GM08714 (cell line): ENCODE data around the gene PDCD1.

Experiments
- H3K4me3 ChIP-seq: fragments of 200-500 bp; sonication (Bioruptor generic); 2 replicates; pipeline ENCODE4 v1.5.1; 2014; ENCODE audit warnings: mild to moderate bottlenecking, low read length, inconsistent platforms
- ZNF274 ChIP-seq: IDR thresholded peaks from 2 replicates; pipeline ENCODE4 v1.6.1; 2012; ENCODE audit warnings: mild to moderate bottlenecking, low read depth, low read length

Gene PDCD1

DNA sequence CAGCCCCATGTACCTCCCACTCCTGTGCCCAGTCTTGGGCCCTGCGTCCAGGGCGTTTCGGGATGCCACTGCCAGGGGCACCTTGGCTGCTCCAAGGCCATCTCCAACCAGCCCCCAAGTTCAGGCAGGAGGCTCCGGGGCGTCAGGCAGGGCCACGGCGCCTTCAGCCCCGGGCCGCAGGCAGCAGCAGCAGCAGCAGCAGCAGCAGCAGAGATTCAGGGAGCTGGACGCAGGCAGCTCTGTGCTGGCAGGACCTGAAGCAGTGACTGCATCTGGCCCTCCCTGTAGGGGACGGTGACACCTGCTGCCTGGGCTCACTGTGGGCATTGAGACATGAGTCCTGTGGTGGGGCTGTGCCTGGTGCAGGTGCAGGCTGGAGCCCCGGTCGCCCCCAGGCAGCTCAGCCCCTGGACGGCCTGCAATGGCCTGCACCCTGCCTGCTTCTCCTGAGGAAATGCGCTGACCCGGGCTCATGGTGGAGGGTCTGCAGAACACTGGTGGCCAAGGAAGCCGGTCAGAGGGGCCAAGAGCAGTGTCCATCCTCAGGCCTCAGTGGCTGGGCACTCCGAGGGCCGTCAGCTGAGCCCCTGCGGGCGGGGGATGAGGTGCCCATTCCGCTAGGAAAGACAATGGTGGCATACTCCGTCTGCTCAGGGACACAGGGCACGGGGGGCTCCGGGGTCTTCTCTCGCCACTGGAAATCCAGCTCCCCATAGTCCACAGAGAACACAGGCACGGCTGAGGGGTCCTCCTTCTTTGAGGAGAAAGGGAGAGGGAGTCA, 8.0 kb downstream of the PDCD1 start:
- TF ChIP-seq ZNF274, result no peak
- H3K4me3 ChIP-seq, result no peak overlapping the region

- no peak overlapping the region for H3K4me3 ChIP-seq
- TF ChIP-seq ZNF274, result no peak
These were observed 8.8 kb downstream of the PDCD1 start for GRCh38 chr2:241849616-241850543.

DNA sequence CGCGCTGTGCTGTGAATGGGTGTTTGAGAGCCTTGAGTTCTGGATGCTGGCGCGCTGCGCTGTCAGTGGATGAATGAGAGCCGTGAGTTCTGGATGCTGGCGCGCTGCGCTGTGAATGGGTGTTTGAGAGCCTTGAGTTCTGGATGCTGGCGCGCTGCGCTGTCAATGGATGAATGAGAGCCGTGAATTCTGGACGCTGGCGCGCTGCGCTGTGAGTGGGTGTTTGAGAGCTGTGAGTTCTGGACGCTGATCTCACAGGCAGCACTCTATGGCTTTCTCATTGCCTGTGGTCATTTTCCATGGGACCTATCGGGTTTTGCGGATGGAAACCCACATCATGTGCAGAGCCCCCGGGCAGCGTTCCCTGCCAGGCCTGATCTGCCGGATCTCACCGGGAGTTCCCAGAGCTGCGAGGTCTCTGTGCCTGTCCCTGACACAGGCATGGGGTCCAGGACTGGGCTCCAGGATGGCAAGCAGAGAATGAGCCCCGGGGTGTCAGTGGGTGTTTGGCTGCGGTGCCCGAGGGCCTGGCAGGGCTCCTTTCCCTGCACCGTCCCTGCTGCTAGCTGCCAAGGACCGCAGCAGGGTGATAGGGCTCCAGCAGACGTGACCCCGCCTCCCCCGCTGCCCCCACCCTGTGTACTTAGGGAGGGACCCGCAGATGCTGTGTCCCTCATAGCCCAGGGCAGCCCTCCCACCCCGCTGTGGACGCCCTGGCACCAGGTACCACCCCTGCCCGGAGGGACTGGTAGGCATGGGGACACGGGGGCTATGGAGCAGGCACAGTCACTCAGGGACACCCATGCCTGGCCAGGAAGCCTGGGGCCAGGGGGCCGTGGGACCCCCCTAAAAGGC, 9.7 kb downstream of the PDCD1 start:
- TF ChIP-seq ZNF274, result no peak
- H3K4me3 ChIP-seq, result no peak overlapping the region

- no peak for TF ChIP-seq ZNF274
- H3K4me3 ChIP-seq, result no peak overlapping the region
These were observed 12.3 kb downstream of the PDCD1 start for GRCh38 chr2:241846406-241846805.

DNA sequence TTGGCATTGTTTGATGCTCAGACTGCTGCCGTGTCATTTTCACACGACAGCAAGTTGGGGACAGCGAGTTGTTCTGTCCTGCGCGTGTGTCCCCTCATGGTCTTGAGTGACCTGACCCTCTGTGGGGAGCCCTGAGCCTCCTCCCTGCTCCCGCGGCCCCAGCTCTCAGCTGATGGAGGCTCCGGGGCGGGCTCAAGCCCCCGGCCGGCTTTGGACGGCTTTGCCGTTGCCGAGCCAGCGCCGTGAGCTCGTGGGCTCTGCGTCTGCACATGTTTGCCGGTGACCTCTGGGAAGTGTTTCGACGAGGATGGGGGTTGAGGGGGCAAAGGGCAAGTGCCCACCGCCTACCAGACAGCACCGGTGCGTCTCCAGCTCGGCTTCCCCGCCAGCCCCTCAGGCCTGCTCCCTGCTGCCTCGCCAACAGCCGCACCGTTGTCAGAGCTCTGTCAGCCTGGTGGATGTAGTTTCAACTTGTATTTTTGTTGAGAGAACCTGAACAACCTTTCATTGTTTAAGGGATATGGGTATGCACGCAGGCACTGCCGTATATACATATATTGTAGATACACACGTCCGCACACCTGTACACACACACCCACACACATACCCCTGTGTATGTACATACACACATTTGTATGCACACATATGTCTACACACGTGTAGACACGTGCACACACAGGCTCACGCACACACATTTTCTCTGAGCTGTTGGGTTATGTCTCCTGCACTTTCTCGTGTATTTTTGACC, 13.7 kb downstream of the PDCD1 start:
- no peak for TF ChIP-seq ZNF274
- H3K4me3 ChIP-seq, result no peak overlapping the region

DNA sequence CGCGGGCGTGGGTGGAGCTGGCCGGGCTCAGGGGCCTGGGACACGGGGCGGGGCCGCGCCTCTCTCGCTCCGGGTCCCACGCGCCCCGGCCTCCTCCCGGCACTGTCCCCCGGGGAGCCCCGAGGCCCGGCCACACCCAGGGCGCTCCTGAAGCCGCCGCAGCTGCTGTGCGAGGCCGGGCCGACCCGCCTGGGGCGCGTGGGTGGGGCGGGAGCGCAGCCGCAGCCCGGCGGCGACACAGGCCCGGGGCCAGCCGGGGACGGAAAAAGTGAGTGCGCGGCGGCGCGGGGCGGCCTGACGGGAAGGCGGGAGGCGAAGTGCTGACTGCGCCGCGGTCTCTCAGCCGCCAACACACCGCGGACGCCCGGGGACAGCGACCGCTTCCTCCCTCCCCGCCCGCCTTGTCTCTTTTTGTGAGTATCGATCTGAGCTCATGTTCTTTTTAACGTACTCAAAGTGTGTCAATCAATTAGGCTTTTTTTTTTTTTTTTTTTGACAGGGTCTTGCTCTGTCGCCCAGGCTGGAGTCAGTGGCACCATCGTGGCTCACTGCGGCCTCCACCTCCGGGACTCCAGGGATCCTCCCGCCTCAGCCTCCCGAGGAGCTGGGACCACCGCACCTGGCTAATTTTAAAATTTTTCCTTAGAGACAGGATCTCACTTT, 14.5 kb downstream of the PDCD1 start:
- TF ChIP-seq ZNF274, result no peak
- H3K4me3 ChIP-seq, result peak overlapping the region; percentile 33; the same call in 1 of the 2 replicates

- H3K4me3 ChIP-seq, result no peak overlapping the region; the same call in 1 of the 2 replicates
- TF ChIP-seq ZNF274, result no peak
These were observed 15.2 kb downstream of the PDCD1 start for GRCh38 chr2:241843321-241844065.

DNA sequence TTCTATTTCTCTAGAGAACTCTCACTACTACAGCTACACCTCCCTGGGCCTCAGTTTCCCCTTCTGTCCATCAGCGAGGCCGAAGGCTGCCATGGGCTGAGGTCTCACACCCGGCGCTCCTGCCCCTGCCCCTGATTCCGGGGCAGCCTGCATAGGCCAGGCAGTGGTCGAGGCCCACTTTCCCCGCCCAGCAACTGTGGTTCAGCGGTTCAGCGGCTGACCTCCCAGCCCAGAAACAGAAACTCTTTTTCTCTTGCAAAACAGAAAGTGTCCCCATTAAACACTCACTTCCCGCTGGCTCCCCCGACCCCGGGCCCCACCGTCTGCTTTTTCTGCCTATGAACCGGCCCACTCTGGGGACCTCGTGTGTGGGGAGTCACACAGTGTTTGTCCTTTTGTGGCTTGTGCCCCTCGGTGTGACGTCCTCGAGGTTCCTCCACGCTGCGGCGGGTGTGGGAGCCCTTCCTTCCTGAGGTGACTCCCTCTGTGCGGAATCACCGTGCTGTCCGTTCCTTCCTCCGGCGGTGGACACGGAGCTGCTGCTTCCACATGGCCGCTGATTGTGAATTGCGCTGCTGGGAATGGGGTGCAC, 16.0 kb downstream of the PDCD1 start:
- H3K4me3 ChIP-seq, result peak overlapping the region; percentile 26; the same call in 1 of the 2 replicates
- TF ChIP-seq ZNF274, result no peak

DNA sequence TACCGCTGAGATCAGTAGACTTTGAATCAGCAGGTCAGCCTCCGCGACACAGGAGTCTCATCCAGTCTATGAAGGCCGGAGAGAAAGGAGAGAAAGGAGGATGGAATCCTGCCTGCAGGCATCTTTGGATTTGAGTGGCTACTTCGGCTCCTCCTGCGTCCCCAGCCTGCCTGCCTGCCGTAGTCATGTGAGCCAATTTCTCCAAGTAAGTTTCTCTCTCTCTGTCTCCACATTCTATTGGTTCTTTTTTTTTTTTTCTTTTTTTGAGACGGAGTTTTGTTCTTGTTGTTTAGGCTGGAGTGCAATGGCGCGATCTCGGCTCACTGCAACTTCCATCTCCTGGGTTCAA, 16.7 kb downstream of the PDCD1 start:
- no peak overlapping the region for H3K4me3 ChIP-seq
- no peak for TF ChIP-seq ZNF274

- TF ChIP-seq ZNF274, result no peak
- no peak overlapping the region for H3K4me3 ChIP-seq
These were observed 17.3 kb downstream of the PDCD1 start for GRCh38 chr2:241841181-241842066.

- no peak overlapping the region for H3K4me3 ChIP-seq
- TF ChIP-seq ZNF274, result no peak
These were observed 21.3 kb downstream of the PDCD1 start for GRCh38 chr2:241837197-241837965.
